GM12878 (cell line): ENCODE results near the gene PHACTR1.

Experiments used
- CUX1 ChIP-seq: IDR thresholded peaks from 2 replicates; pipeline ENCODE4 v1.6.1; 2012; ENCODE audit warnings: improper control_type of control experiment, low read depth, low read length; ENCODE audit not compliant: insufficient replicate concordance
- EZH2 ChIP-seq: IDR thresholded peaks from 2 replicates; pipeline ENCODE4 v1.6.1; 2012; ENCODE audit warnings: low read depth, mild to moderate bottlenecking, control low read depth, inconsistent platforms, low read length, borderline replicate concordance; ENCODE audit not compliant: control insufficient read depth

- TF ChIP-seq CUX1 (no peak), EZH2 (no peak)
These were observed 388.6 kb downstream of the PHACTR1 start for GRCh38 chr6:13105139-13105538.
